ENCODE measurements around the gene AURKAIP1.

- no peak for TF ChIP-seq CTCF (conservative IDR thresholded peaks at IDR 0.05 in 1 of 2, IDR thresholded peaks at IDR 0.05 in 1 of 2; ENCODE audit: low read depth in 1 of 2, low read length in 2 of 2)
- no peak for TF ChIP-seq EZH2 (IDR thresholded peaks at IDR 0.05; ENCODE audit: low read length, missing control alignments)
Observed at GRCh38 chr1:1324524-1325287, 50.3 kb downstream of the AURKAIP1 start, which contains the start of the genes CPTP and INTS11.
